ENCODE measurements around the gene FAM3D.

- TF ChIP-seq, protein P1, sequence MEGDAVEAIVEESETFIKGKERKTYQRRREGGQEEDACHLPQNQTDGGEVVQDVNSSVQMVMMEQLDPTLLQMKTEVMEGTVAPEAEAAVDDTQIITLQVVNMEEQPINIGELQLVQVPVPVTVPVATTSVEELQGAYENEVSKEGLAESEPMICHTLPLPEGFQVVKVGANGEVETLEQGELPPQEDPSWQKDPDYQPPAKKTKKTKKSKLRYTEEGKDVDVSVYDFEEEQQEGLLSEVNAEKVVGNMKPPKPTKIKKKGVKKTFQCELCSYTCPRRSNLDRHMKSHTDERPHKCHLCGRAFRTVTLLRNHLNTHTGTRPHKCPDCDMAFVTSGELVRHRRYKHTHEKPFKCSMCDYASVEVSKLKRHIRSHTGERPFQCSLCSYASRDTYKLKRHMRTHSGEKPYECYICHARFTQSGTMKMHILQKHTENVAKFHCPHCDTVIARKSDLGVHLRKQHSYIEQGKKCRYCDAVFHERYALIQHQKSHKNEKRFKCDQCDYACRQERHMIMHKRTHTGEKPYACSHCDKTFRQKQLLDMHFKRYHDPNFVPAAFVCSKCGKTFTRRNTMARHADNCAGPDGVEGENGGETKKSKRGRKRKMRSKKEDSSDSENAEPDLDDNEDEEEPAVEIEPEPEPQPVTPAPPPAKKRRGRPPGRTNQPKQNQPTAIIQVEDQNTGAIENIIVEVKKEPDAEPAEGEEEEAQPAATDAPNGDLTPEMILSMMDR (IDR thresholded peaks at IDR 0.05), result no peak
- no peak for TF ChIP-seq POLR2A (IDR thresholded peaks at IDR 0.05)
Observed at GRCh38 chr3:58665405-58665804, 1.2 kb downstream of the FAM3D start.

Measured in testis (tissue), 2 donors.